Measurements from ENCODE around the gene CDK17.

Gene CDK17

GRCh38 chr12:96241846-96242256 lies 158.4 kb downstream of the CDK17 start:
- peak overlapping the region; percentile 77 for H3K27ac Mint-ChIP-seq
- H3K9me3 Mint-ChIP-seq, result no peaks in the 10 kb centered on the region
- H3K4me3 Mint-ChIP-seq, result peak overlapping the region; percentile 62
- peaks cover 68% of the 10 kb centered on the region for H3K4me1 Mint-ChIP-seq
- H3K36me3 Mint-ChIP-seq, result peaks cover 9% of the 10 kb centered on the region
- H3K27me3 Mint-ChIP-seq, result no peaks in the 10 kb centered on the region

- H3K27me3 Mint-ChIP-seq, result no peaks in the 10 kb centered on the region
- peaks cover 10% of the 10 kb centered on the region for H3K36me3 Mint-ChIP-seq
- peaks cover 72% of the 10 kb centered on the region for H3K4me1 Mint-ChIP-seq
- peak overlapping the region; percentile 62 for H3K4me3 Mint-ChIP-seq
- no peak overlapping the region for H3K27ac Mint-ChIP-seq
- H3K9me3 Mint-ChIP-seq, result no peaks in the 10 kb centered on the region
Observed at GRCh38 chr12:96241431-96241830, 158.8 kb downstream of the CDK17 start.

- no peak overlapping the region for H3K27ac Mint-ChIP-seq
- H3K4me3 Mint-ChIP-seq, result no peak overlapping the region
- no peaks in the 10 kb centered on the region for H3K27me3 Mint-ChIP-seq
- peaks cover 10% of the 10 kb centered on the region for H3K36me3 Mint-ChIP-seq
- peaks cover 80% of the 10 kb centered on the region for H3K4me1 Mint-ChIP-seq
- no peaks in the 10 kb centered on the region for H3K9me3 Mint-ChIP-seq
Observed at GRCh38 chr12:96240656-96241055, 159.6 kb downstream of the CDK17 start.

GRCh38 chr12:96239711-96240635 lies 160.3 kb downstream of the CDK17 start:
- Mint-ChIP-seq H3K27me3 (no peaks in the 10 kb centered on the region), H3K36me3 (peaks cover 10% of the 10 kb centered on the region), H3K9me3 (no peaks in the 10 kb centered on the region), H3K27ac (no peak overlapping the region), H3K4me3 (no peak overlapping the region), H3K4me1 (peaks cover 87% of the 10 kb centered on the region)

- H3K4me1 Mint-ChIP-seq, result peaks cover 93% of the 10 kb centered on the region
- H3K36me3 Mint-ChIP-seq, result peaks cover 12% of the 10 kb centered on the region
- peak overlapping the region; percentile 49 for H3K4me3 Mint-ChIP-seq
- no peaks in the 10 kb centered on the region for H3K27me3 Mint-ChIP-seq
- peak overlapping the region; percentile 62 for H3K27ac Mint-ChIP-seq
- H3K9me3 Mint-ChIP-seq, result no peaks in the 10 kb centered on the region
Observed at GRCh38 chr12:96238336-96239047, 161.7 kb downstream of the CDK17 start.

- Mint-ChIP-seq H3K9me3 (no peaks in the 10 kb centered on the region), H3K36me3 (peaks cover 7% of the 10 kb centered on the region), H3K27me3 (no peaks in the 10 kb centered on the region), H3K4me3 (peak overlapping the region; percentile 49), H3K4me1 (peaks cover 87% of the 10 kb centered on the region), H3K27ac (peak overlapping the region; percentile 90)
Observed at GRCh38 chr12:96237465-96238077, 162.7 kb downstream of the CDK17 start.

GRCh38 chr12:96237035-96237434 lies 163.2 kb downstream of the CDK17 start:
- Mint-ChIP-seq H3K4me3 (peak overlapping the region; percentile 61), H3K27me3 (no peaks in the 10 kb centered on the region), H3K9me3 (no peaks in the 10 kb centered on the region), H3K27ac (peak overlapping the region; percentile 41), H3K36me3 (peaks cover 7% of the 10 kb centered on the region), H3K4me1 (peaks cover 83% of the 10 kb centered on the region)

- peak overlapping the region; percentile 72 for H3K27ac Mint-ChIP-seq
- H3K4me3 Mint-ChIP-seq, result peak overlapping the region; percentile 64
- H3K36me3 Mint-ChIP-seq, result peaks cover 10% of the 10 kb centered on the region
- H3K27me3 Mint-ChIP-seq, result no peaks in the 10 kb centered on the region
- no peaks in the 10 kb centered on the region for H3K9me3 Mint-ChIP-seq
- H3K4me1 Mint-ChIP-seq, result peaks cover 80% of the 10 kb centered on the region
Observed at GRCh38 chr12:96236221-96236822, 163.9 kb downstream of the CDK17 start.

GRCh38 chr12:96235484-96235826 lies 164.8 kb downstream of the CDK17 start:
- no peaks in the 10 kb centered on the region for H3K9me3 Mint-ChIP-seq
- H3K4me3 Mint-ChIP-seq, result no peak overlapping the region
- H3K4me1 Mint-ChIP-seq, result peaks cover 72% of the 10 kb centered on the region
- no peak overlapping the region for H3K27ac Mint-ChIP-seq
- H3K36me3 Mint-ChIP-seq, result peaks cover 12% of the 10 kb centered on the region
- no peaks in the 10 kb centered on the region for H3K27me3 Mint-ChIP-seq

- peaks cover 65% of the 10 kb centered on the region for H3K4me1 Mint-ChIP-seq
- no peaks in the 10 kb centered on the region for H3K27me3 Mint-ChIP-seq
- peaks cover 12% of the 10 kb centered on the region for H3K36me3 Mint-ChIP-seq
- no peaks in the 10 kb centered on the region for H3K9me3 Mint-ChIP-seq
- no peak overlapping the region for H3K4me3 Mint-ChIP-seq
- H3K27ac Mint-ChIP-seq, result peak overlapping the region; percentile 23
Observed at GRCh38 chr12:96234591-96235483, 165.4 kb downstream of the CDK17 start.

GRCh38 chr12:96233939-96234461 lies 166.2 kb downstream of the CDK17 start:
- peaks cover 58% of the 10 kb centered on the region for H3K4me1 Mint-ChIP-seq
- no peak overlapping the region for H3K27ac Mint-ChIP-seq
- no peaks in the 10 kb centered on the region for H3K9me3 Mint-ChIP-seq
- H3K27me3 Mint-ChIP-seq, result no peaks in the 10 kb centered on the region
- peaks cover 12% of the 10 kb centered on the region for H3K36me3 Mint-ChIP-seq
- H3K4me3 Mint-ChIP-seq, result no peak overlapping the region

GRCh38 chr12:96233168-96233567 lies 167.1 kb downstream of the CDK17 start:
- no peaks in the 10 kb centered on the region for H3K27me3 Mint-ChIP-seq
- no peaks in the 10 kb centered on the region for H3K9me3 Mint-ChIP-seq
- no peak overlapping the region for H3K27ac Mint-ChIP-seq
- H3K36me3 Mint-ChIP-seq, result peaks cover 12% of the 10 kb centered on the region
- H3K4me1 Mint-ChIP-seq, result peaks cover 50% of the 10 kb centered on the region
- H3K4me3 Mint-ChIP-seq, result no peak overlapping the region

- Mint-ChIP-seq H3K4me1 (peaks cover 38% of the 10 kb centered on the region), H3K9me3 (no peaks in the 10 kb centered on the region), H3K27me3 (no peaks in the 10 kb centered on the region), H3K4me3 (no peak overlapping the region), H3K27ac (no peak overlapping the region), H3K36me3 (peaks cover 9% of the 10 kb centered on the region)
Observed at GRCh38 chr12:96230646-96231045, 169.6 kb downstream of the CDK17 start.

GRCh38 chr12:96228566-96229248 lies 171.5 kb downstream of the CDK17 start:
- H3K4me3 Mint-ChIP-seq, result no peak overlapping the region
- no peaks in the 10 kb centered on the region for H3K27me3 Mint-ChIP-seq
- H3K4me1 Mint-ChIP-seq, result peaks cover 24% of the 10 kb centered on the region
- H3K36me3 Mint-ChIP-seq, result peaks cover 11% of the 10 kb centered on the region
- H3K27ac Mint-ChIP-seq, result no peak overlapping the region
- H3K9me3 Mint-ChIP-seq, result no peaks in the 10 kb centered on the region
